Activated gamma-delta T cell treated with anti-CD3 and anti-CD28 coated beads, Interleukin-2, amount 50 U/mL, for 16 hours (primary cell): Measurements from ENCODE around the gene AP4E1.
A peak's percentile ranks its signal among the peaks of the same experiment; 100 is the strongest.
"Not testable (repeated sequence)": the region's sequence is repeated elsewhere in the genome, so short reads cannot be mapped to it uniquely, and the experiment has no call there.

ENCODE experiments used
- DNase-seq: peaks from one replicate; pipeline ENCODE4 v3.0.0-alpha.2; 2020; ENCODE audit warnings: low read depth

AP4E1 gene

DNA sequence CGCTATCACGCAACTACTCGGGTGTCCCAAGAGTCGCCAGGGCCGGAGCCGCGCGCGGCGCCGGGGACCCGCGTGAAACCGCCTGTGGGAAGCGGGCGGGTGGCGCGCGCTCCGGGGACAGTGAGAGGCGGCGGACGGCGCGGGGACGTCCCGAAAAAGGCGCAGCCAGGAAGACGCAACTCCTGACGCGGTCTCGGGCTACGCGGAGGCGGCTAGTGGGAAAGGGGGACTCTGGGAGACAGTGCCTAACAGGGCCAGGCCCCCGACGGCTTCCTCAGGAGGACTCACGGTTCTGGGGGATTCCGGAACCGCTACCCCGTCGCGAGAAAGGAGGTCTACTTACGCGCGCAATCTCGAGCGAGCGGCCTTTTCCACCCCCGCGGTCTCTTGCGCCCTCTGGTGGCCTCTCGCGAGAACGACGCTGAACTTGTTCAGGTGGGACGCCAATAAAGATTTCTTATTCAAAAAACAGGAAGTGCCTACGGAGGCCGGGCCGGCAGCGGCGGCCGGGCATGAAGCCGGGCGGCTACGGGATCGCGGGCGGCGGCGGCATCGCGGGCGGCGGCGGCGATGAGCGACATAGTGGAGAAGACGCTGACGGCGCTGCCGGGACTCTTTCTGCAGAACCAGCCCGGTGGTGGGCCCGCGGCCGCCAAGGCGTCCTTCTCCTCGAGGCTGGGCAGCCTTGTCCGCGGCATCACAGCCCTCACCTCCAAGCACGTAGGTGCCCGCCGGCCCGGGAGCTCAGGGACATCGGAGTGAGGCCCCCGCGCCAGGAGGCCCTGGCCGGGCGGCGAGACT lies at the start of gene AP4E1:
TSS of gene AP4E1 (plus strand) at position 475 of the 801 bp plus-strand sequence. CDS start at position 571, 96 bp downstream.
- peak; percentile 90 for DNase-seq

DNA sequence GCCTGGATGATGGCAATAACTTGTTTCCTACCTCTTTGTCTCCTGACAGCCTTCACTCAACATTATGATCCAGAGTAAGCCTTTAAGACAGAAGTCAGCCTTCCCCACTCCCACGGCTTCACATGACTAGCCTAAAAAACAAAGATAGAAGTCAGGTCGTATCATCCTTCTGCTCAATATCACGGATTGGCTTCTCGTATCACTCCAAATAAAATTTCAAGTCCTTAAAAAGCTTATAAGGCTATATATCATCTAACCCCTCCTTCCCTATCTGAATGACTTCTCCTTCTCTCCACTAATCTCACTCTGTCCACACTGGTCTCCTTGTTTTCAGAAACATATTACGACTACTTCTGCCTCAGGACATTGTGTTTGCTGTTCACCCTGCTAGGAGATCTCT lies 47.7 kb upstream of the AP4E1 start:
- DNase-seq, result no peak

DNA sequence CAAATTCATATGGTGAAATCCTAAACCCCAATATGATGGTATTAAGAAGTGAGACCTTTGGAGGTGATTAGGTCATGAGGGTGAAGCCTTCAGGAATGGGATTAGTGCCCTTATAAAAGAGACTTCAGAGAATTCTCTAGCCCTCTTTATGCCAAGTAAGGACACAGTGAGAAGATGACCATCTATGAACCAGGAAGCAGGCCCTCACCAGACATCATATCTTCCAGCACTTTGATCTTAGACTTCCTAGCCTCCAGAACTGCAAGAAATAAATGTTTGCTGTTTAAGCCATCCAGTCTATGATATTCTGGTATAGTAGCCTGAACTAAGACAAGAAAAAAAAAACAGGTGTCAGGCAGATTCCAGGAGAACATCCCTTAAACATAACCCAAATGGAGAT lies 45.9 kb upstream of the AP4E1 start:
- DNase-seq, result no peak

DNA sequence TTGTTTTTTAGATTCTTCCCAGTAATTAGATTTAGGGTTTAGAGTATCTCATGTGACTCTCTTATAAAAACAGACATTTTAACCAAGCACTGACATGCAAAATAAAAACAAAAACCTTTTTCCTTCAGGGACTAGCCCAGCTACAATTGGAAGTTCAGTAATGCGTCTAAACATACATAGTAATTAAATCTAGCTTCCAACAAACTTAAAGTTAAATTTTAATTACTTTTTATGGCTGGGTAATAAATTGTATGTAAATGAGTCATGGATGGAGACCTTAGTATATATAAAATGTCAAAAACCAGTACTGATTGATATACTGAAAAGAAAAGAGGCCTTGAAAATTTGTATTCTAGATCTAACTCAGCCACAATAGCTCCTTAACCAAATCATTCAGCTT lies 43.6 kb upstream of the AP4E1 start:
- no peak for DNase-seq

DNA sequence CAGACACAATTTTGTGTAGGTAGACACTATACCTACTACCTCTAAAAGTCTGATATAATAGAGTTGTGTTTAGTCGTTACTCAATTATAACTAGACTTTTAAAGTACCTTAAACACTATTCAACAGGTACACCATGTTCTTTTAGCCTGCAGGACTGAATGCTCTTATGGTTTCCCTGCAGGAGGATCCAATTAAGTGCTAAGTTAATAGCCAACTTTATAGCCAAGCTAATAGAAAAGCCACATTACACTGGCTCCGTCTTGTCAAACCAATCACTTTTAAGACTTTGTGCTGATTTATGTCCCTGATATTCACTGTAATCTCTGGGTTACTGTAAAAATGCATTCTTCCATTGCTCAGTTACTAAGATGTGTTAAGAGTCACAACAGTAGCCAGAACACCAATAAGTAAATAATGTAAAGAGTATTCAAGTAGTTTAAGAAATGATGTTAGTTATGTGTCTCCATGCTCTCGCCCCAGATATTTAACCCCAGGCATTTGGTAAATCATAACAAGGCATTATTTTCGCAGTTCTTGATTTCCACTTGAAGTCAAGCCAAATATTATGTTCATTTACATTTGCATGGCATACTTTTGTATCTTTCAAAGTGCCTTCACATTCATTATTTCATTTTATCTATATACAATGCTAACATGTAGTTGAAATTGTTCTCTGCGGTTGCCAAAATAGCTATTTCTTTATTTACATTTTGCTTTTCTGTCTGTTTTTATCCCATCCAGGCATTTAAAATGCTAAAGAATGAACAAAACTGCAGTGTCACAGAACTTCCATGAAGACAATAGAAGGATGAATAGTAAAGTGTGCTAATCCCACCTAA lies 42.7 kb upstream of the AP4E1 start:
- DNase-seq, result no peak

DNA sequence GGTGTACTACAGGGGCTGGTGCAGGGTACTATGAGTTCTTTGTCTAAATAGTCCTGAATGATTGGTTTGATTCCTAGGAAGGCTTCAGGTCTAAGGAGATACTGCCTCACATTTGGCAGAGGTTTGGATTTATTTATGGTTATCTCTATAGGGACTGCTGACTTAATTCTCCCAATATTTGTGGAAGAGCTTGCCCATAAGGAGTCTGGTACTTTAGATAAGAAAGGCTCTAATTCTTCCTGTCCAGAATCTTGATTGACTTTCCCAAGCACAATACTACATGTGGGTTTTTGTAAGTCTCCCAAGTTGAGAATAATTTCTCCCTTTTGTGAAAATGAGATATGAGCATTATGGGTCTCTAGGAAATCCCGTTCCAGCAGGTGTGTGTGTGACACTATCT lies 36.7 kb upstream of the AP4E1 start:
- DNase-seq, result no peak

DNA sequence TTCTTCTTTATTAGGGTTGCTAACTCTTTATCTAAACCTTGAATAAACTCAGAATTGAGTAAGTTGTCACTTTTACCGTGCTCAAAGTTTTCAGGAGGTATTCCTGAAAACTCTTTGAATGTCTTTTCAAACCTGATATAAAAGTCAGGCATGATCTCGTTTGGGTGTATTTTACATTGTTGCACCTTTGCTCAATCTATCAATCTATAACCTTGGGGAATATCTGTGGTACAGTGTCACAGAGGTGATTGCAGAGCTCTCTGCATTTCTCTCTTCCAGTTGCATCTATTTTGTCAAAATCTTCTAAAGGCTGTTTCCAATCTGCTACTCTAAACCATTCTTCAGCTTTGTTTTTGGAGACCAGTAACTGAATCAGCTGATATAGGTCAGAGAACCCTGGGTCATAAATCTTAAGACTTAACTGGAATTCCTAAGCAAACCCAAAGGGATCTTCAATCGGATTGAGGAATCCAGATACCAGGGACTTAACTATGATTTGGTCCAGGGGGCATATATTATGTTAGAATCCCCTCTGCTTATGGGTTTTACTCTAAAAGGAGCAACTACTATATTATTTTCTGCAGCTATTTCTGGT lies 35.6 kb upstream of the AP4E1 start:
- no peak for DNase-seq

DNA sequence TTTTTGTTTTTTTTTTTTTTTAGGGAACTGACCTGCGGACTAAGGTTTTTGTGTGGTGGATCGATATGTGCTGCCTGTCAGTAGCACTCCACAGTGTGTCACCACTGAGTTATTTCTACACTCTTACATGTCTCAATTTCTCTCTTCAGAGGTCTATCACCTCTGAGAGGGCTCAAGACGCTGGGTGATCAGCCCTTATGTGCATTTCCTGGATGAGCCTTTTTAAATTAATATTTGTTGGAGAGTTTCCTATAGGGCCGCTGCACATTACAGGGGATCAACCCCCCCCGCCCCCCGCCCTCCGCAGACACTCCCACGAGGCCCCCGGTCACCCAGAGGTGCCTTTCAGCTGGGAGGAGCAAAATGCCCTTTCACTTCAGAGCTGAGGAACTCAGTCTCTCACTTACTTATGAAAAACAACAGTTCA lies 34.5 kb upstream of the AP4E1 start:
- no peak for DNase-seq

DNA sequence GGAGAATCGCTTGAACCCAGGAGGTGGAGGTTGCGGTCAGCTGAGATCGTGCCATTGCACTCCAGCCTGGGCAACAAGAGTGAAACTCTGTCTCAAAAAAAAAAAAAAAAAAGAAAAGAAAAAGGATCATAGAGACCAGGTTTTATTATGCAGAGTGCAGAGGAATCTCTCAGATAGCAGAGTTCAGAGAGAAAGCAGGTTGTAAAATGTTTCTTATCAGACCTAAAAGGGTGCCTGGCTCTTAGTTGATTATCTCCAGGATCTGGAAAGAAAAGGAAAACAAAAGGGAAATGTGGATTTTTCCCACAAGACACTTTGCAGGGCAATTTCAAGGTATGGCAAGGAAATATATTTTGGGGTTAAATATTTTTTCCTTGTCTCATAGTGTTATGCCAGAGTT lies 33.2 kb upstream of the AP4E1 start:
- DNase-seq, result not testable (repeated sequence)

DNA sequence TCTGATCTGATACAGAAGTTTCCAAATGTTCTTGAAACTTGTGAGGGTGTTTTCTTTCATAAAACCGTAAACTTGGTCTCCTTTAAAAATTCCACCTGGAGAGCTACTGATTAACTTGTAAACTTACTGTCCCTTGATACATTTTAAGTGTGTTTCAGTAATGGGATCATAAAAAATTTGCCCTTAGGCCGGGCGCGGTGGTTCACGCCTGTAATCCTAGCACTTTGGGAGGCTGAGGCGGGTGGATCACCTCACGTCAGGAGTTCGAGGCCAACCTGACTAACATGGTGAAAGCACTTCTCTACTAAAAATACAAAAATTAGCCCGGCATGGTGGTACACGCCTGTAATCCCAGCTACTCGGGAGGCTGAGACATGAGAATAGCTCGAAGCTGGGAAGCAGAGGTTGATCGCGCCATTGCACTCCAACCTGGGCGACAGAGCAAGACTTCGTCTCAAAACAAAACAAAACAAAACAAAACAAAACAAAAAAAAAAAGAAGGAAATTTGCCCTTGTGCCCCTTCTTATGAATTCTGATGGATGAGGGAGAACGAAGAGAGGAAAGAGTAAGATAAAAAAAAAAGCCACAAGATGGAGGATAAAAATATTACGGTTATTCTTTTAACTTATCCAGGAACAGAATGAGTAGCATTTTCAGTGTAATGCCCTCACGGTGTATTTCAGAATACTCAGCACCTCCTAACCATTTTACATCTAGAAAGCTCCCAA lies 32.1 kb upstream of the AP4E1 start:
- DNase-seq, result no peak

DNA sequence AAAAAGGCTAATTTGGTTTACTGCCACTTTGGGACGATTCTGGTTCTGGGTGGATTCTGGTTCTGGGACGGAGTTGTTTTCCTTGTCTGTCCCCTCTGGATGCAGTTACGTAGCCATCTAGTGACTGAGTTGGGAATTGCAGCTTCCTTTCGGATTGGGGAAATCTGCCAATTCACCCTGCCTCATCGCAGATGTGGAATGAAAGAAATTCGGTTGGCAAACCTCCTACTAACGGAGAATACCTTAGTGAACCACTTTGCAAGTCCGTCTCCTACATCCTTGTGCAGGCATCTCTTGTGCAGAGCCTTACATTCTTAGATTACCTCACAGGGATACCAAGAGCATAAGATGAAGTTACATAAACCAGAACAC lies 31.5 kb upstream of the AP4E1 start:
- DNase-seq, result peak; percentile 51

DNA sequence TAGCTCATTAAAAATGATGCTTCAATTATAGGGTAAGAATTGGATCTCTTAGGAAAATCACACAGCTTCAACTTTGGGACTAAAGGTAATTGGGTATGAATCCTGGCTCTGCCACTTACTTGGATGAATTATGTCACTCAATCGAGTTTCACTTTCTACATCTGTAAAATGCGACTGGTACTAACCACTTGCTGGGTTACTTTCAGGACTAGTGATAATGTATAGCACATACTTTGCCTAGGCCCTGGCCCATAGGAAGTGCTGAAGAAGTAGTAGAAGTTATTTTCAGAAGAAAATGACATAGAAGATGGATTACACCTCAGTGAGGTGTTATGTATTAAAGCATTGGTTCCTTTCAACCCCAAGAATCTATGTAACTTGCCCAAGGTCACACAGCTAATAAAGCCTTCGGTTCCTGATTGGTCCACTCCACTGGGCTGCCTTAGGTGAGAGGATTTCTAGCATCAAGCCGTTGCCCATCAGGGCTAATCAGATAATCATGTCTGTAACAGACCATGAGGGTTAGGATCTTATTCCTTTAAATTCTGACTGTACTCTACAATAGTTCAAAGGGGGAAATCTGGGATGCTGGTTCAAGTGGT lies 29.4 kb upstream of the AP4E1 start:
- DNase-seq, result no peak

DNA sequence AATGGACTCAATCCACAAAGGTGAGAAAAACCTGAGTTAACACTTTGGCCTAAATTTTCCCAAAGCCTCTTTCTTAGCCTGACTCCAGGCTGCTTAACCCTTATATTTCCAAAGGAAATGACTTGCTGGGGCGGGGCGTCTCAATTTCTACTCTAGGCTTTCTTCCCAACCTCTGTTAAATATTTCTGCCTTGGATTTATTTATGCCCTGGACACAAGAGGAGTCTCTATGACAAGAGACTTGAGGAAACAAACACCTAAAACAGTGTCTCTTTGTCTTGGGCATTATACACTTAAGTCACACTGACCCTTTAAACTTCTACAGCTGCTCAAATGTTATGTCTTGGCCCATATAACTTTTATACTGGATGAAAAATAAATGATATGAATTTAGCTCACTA lies 28.3 kb upstream of the AP4E1 start:
- DNase-seq, result no peak

DNA sequence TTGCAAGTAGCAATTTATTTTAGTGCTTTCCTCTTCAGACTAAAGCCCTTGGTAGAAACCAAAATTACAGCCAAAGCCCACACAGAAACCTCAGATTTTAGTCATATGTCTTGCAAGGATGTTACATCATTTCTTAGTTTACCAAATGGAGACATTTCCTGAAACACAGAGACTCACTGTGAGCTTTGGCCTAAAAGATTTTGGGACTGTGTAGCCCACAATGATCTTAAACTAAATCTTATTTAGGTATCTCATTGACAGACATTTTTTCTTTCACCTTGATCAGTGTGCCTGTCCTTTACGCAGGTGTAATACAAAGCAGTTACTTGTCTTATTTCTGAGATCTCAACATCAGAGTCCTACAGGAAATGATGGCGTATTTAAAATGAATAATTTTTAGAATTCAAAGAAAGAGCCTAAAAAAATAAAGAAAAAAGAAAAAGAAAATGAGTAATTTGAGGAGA lies 27.8 kb upstream of the AP4E1 start:
- DNase-seq, result no peak

DNA sequence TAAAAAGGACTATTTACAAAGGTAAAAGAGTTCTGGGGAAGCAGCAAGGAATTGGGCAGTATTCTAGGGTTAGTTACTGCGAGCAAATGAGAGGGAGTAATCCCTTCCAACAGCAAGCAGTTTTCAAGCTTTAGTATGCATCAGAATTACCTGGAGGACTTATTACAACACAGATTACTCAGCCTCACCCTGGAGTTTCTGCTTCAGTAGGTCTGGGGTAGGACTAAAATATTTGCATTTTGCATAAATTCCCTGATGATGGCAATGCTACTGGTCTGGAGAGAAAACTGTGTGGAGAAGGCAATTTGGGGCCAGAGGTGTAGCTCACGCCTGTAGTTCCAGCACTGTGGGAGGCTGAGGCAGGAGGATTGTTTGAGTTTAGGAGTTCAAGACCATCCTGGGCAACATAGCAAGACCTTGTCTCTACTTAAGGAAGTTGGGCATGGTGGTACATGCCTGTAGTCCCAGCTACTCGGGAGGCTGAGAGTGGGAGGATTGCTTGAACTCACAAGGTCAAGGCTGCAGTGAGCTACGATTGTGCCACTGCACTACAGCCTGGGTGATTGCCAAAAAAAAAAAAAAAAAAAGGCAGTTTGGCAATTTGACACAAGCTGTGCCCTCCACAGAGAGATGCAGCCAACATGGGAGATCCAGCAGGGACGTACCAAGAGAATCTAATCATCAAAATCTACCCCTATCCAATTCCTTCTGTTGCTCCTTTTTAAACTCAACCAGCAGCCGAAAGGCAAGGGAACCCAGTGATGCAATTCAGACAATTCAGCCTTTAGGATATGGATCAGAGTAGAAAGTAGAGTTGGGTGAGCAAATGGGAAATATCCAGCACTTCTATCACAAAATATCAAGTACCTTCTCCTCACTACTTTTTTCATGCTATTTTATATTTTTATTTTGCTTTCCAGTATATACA lies 27.1 kb upstream of the AP4E1 start:
- no peak for DNase-seq

DNA sequence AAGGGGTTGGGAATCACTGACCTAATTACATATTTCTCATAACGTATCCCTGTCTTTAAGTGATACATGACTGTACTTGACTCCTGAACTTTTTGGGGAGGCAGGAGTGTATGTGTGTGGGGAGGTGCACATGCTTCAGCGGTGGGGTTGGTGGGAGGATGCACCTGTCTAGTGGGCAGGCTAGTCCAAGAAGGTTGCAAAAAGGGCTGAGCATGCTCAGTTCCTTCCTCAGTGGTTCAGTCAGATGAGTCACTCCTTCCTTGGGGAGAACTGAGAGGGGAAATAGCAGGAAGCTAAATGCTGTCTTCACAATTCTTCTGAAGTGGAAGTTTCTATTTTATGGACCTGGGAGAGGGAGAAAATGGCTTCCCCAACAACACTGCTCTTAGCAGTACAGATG lies 24.6 kb upstream of the AP4E1 start:
- DNase-seq, result no peak

DNA sequence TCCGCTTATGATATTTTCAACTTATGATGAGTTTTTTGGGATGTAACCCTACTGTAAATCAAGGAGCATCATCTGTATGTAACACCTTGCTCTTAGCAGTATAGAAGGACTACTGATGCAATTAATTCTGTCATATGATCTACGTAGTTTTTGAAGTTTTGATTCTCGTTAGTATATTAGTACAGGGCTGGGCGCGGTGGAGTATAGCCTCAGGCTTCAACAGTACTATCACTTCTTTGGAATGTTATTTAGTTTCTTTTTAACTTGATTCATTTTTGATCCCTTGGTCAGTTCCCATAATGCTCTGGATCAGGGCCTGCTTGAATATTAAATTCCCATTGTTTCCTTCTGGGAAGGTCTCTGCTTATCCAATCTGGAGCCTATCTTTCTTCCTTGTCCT lies 23.9 kb upstream of the AP4E1 start:
- no peak for DNase-seq

DNA sequence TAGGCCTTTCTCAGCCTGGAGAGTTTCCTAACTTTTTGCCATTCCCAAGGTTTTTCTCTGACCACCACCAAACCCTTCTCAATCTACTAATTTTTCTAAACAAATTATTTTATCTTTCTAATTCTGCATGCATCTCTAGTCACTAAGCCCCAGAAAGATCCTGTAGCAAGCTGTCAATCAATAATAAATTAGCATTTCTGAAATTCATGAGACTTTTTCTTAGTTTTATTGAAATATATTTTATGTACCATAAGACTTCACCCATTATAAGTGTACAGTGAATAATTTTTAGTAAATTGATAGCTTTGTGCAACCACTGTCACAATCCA lies 22.4 kb upstream of the AP4E1 start:
- no peak for DNase-seq

DNA sequence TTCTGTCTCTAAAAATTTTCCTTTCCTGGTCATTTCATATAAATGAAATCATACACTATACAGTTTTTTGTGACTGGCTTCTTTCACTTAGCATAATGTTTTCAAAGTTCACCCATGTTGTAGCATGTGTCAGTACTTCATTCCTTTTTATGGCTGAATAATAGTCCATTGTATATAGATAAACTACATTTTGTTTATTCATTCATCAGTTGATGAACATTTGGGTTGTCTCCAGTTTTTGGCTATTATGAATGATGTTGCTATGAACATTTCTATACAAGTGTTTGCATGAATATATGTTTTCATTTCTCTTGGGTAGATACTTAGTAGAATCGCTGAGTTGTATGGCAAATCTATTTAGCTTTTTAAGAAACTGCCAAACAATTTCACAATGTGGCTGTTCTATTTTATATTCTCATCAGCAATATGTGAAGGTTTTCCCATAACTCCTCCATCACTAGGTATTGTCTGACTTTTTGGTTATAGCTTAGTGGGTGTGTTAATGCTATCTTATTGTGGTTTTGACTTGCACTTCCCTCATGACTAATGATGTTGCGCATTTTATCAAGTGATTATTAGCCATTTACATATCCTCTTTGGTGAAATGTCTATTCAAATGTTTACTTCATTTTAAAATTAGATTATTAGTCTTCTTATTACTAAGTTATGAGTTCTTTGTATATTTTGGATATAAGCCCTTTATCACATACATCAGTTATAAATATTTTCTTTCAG lies 21.7 kb upstream of the AP4E1 start:
- no peak for DNase-seq

DNA sequence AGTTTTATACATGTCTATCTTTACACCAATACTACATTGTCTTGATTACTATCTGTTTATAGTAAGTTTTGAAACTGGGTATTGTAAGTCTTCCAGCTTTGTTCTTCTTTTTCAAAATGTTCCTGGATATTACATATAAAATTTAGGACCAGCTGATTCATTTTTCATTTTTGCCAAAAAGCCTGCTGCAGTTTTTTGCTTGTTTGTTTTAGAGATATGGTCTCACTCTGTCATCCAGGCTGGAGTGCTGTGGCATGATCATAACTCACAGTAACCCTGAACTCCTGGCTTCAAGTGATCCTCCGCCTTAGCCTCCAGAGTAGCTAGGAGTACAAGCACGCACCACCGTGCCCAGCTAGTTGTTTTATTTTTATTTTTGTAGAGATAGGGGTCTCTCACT lies 20.4 kb upstream of the AP4E1 start:
- no peak for DNase-seq
